ENCODE results near the gene LTBR. TPM values are rescaled to one million over a fixed set of nuclear protein-coding genes. Genes with fewer than 3 reads are reported as not detected.

Gene LTBR
- total RNA-seq, 1 donor from 2014 or later = 55.8 TPM

DNA sequence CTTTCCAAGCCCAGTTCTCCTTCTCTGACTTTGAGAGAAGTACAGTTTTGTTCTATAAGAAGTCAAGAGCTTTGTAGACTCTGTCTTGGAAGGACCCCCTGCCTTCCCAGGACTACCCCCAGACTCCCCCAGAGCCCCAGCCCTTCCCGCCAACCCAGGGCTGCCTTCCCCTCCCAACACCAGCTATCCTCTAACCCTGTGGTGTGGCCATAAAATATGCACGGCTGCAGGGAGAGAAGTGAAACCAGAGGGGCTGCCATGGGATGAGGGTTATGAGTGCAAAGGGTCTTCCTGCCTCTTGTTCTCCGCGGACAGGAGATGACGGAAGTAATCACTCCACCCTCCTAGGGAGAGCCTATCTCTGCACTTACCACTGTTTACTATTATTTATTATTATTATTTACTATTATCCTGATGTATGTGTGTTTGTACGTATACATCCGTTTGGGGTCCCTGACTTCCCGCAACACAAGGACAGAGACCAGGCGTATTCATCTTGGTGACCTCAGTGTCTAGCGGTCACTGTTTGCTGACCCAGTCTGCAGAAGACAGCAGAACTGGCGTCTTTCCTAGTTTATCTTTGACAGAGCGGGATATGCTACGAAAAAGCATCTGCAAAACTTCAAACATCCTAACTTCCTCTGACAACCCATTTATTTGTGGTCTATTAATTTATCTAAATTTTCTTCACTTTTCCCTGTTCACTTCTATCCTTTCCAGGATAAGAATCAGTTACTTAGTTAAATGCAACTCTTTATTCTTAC, 5.1 kb upstream of the LTBR start:
- no peak for TF ChIP-seq CTCF (IDR thresholded peaks at IDR 0.05; ENCODE audit: insufficient read depth, low read length, severe bottlenecking)
- no peak for FAIRE-seq

GRCh38 chr12:6380141-6381121, 3.5 kb upstream of the LTBR start:
- no peak overlapping the region for H3K4me3 ChIP-seq (ENCODE audit: low read depth, low read length)
- FAIRE-seq (no peak), DNase-seq (ENCODE audit: low read depth) (peak; percentile 55)
- H3K36me3 ChIP-seq (ENCODE audit: control insufficient read depth, insufficient read depth, low read length) = peaks cover 4% of the 10 kb centered on the region
- no peak for TF ChIP-seq CTCF (IDR thresholded peaks at IDR 0.05; ENCODE audit: insufficient read depth, low read length, severe bottlenecking)
- no peaks in the 10 kb centered on the region for H3K27me3 ChIP-seq (ENCODE audit: control insufficient read depth, insufficient read depth, low read length)

More for the DNA sequence above, 5.1 kb upstream of the LTBR start:
- H3K27me3 ChIP-seq (ENCODE audit: control insufficient read depth, insufficient read depth, low read length) = no peaks in the 10 kb centered on the region
- no peaks in the 10 kb centered on the region for H3K36me3 ChIP-seq (ENCODE audit: control insufficient read depth, insufficient read depth, low read length)
- no peak overlapping the region for H3K4me3 ChIP-seq (ENCODE audit: low read depth, low read length)
- DNase-seq (ENCODE audit: low read depth) = no peak

GRCh38 chr12:6382371-6382770, 1.6 kb upstream of the LTBR start:
- H3K4me3 ChIP-seq (ENCODE audit: low read depth, low read length) = no peak overlapping the region
- no peak for FAIRE-seq
- peaks cover 11% of the 10 kb centered on the region for H3K36me3 ChIP-seq (ENCODE audit: control insufficient read depth, insufficient read depth, low read length)
- no peak for DNase-seq (ENCODE audit: low read depth)
- TF ChIP-seq CTCF (IDR thresholded peaks at IDR 0.05; ENCODE audit: insufficient read depth, low read length, severe bottlenecking) = no peak
- no peaks in the 10 kb centered on the region for H3K27me3 ChIP-seq (ENCODE audit: control insufficient read depth, insufficient read depth, low read length)

DNA sequence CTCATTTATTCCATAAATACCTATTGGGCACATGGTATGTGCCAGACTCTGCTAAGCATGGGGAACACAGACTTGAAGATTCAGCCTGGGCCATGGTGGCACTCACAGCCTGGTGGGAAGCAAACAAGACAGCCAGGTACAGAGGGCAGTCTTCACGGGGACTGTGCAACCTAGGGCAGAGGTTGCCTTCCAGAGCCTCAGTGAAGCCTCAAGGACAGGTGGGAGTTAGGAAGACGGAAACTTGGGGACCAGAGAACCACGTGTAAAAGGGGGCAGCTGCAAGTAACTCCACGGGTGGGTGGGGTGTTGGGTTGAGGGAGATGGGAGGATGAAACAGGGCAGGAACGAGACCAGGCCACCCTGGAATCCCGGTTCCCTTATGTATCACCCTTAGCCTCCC, 980 bp upstream of the LTBR start:
- no peak for TF ChIP-seq CTCF (IDR thresholded peaks at IDR 0.05; ENCODE audit: insufficient read depth, low read length, severe bottlenecking)
- H3K27me3 ChIP-seq (ENCODE audit: control insufficient read depth, insufficient read depth, low read length) = no peaks in the 10 kb centered on the region
- H3K4me3 ChIP-seq (ENCODE audit: low read depth, low read length) = no peak overlapping the region
- peaks cover 15% of the 10 kb centered on the region for H3K36me3 ChIP-seq (ENCODE audit: control insufficient read depth, insufficient read depth, low read length)
- FAIRE-seq (no peak), DNase-seq (ENCODE audit: low read depth) (no peak)

- no peak for TF ChIP-seq CTCF (IDR thresholded peaks at IDR 0.05; ENCODE audit: insufficient read depth, low read length, severe bottlenecking)
- no peak for DNase-seq (ENCODE audit: low read depth)
- no peak for FAIRE-seq
- Histone ChIP-seq H3K27me3 (ENCODE audit: control insufficient read depth, insufficient read depth, low read length) (no peaks in the 10 kb centered on the region), H3K36me3 (ENCODE audit: control insufficient read depth, insufficient read depth, low read length) (peaks cover 25% of the 10 kb centered on the region), H3K4me3 (ENCODE audit: low read depth, low read length) (peak overlapping the region; percentile 72)
Measured at GRCh38 chr12:6384499-6385436, 806 bp downstream of the LTBR start.
